GM12873 (cell line): Measurements from ENCODE around the gene WDFY3.

ENCODE experiments used
- CTCF ChIP-seq: IDR thresholded peaks from 2 replicates; pipeline ENCODE4 v1.5.1; 2012; ENCODE audit warnings: low read depth, mild to moderate bottlenecking, moderate library complexity, low read length, control low read depth; ENCODE audit not compliant: insufficient read depth; ENCODE audit errors: missing control alignments

The WDFY3 gene

GRCh38 chr4:84718699-84719098 lies 247.8 kb downstream of the WDFY3 start:
- TF ChIP-seq CTCF, result no peak

- no peak for TF ChIP-seq CTCF
These were observed 255.9 kb downstream of the WDFY3 start for GRCh38 chr4:84710548-84710947.

GRCh38 chr4:84708406-84709135 lies 257.9 kb downstream of the WDFY3 start:
- TF ChIP-seq CTCF, result no peak

- TF ChIP-seq CTCF, result no peak
These were observed 260.2 kb downstream of the WDFY3 start for GRCh38 chr4:84706286-84706685.

- no peak for TF ChIP-seq CTCF
These were observed 267.4 kb downstream of the WDFY3 start for GRCh38 chr4:84699001-84699671.

GRCh38 chr4:84697615-84698201 lies 268.8 kb downstream of the WDFY3 start:
- no peak for TF ChIP-seq CTCF

- no peak for TF ChIP-seq CTCF
These were observed 269.3 kb downstream of the WDFY3 start for GRCh38 chr4:84697159-84697558.
